Ovary (tissue), 9 donors: ENCODE results near the gene WNT9B. TPM values are rescaled to one million over a fixed set of nuclear protein-coding genes. Genes with fewer than 3 reads are reported as not detected.

Experiments
- DNase-seq, 5 donors: peaks; one replicate each; pipeline ENCODE4 v3.0.0-alpha.2; 2019 to 2020
- H3K27ac ChIP-seq, 2 donors: fragments of 200-600 bp; one replicate each; pipeline versions ENCODE4 v1.5.1 to v1.8.0; 2019 to 2022
- H3K27me3 ChIP-seq: fragments of 200-600 bp; one replicate; pipeline ENCODE4 v1.8.0; 2022
- H3K36me3 ChIP-seq: fragments of 200-600 bp; sonication (generic); one replicate; pipeline ENCODE4 v1.5.1; 2019
- H3K4me1 ChIP-seq: one replicate; pipeline ENCODE4 v1.8.1; 2013; ENCODE audit warnings: mild to moderate bottlenecking, moderate library complexity; ENCODE audit not compliant: insufficient read depth
- H3K4me3 ChIP-seq: fragments of 200-600 bp; sonication (generic); one replicate; pipeline ENCODE4 v1.5.1; 2017
- H3K9me3 ChIP-seq, 2 donors: fragments of 200-600 bp in 1 of 2; sonication (generic) in 1 of 2; one replicate each; pipeline versions ENCODE4 v1.5.1 to v1.8.1; 2013 to 2019; ENCODE audit warnings: mild to moderate bottlenecking in 1 of 2, moderate library complexity in 1 of 2
- EP300 ChIP-seq: sonication (generic); formaldehyde crosslinking; IDR thresholded peaks from one replicate; pipeline ENCODE4 v1.6.1; 2017; ENCODE audit warnings: antibody characterized with exemption
- POLR2A ChIP-seq: fragments of 450-650 bp; IDR thresholded peaks from one replicate; pipeline ENCODE4 v1.6.1; 2017; ENCODE audit warnings: antibody characterized with exemption, mild to moderate bottlenecking, moderate library complexity
- WGBS, 3 donors: extraction: QIAGEN DNeasy Blood & Tissue Kit in 1 of 3; methylation state at CpG; one replicate each; pipeline versions ENCODE4 v1.1.5 to v1.1.7; 2013 to 2017; 5-methylcytosine and 5-hydroxymethylcytosine counted together
- intact Hi-C, 4 donors: fragments of 100-400 bp; cut with DNase I; formaldehyde crosslinking; loops; one replicate each; pipeline versions ENCODE4 v1.11.0 to v1.15.1; 2022 to 2023
- polyA plus RNA-seq, 2 donors: library from polyadenylated mRNA; stranded (reverse); fragments of 200-250 nt in 1 of 2; fragments of 350-450 nt in 1 of 2; fragmentation: Illumina TruSeq in 1 of 2; extraction: RNeasy Lipid Tissue Mini Kit (QIAGEN cat#74804) in 1 of 2; gene quantifications; one replicate each; pipeline ENCODE4 v1.2.3, GENCODE V29; 2013 to 2014
- total RNA-seq, 7 donors: library from RNA; depleted of rRNA in 2 of 7; stranded (reverse); fragments of >200 nt in 2 of 7; fragmentation: NEBNext Ultra II Directional in 3 of 7; extraction: Animal tissue kit (Norgen Biotek cat#: 25700) in 3 of 7; gene quantifications; one replicate each; pipeline versions ENCODE4 v1.1.0 to v1.2.4, GENCODE V29; 2016 to 2023
- TF ChIP-seq, protein P1 (sequence below), 3 donors: fragments of 450-650 bp in 2 of 3; fragments of 200-600 bp in 1 of 3; IDR thresholded peaks; one replicate each; pipeline versions ENCODE4 v1.5.1 to v1.8.0; 2016 to 2022; ENCODE audit warnings: antibody characterized with exemption in 3 of 3, mild to moderate bottlenecking in 1 of 3
- donor health status: DM: no; HTN: no; CAD: no; lungs with moderate emphysema.
- donor health status: DM: no; HTN: no; CAD: no.
- donor health status: Bipolar disorder and iron deficiency.
- donor health status: DM: yes; HTN: yes; CAD: no.
- donor health status: DM: no; HTN: no; CAD: no.
- donor health status: DM: yes; HTN: yes; CAD: no.

WNT9B gene
- total and polyA plus RNA-seq, 9 donors: 0.08 to 0.50 (median 0.10) TPM; not detected in 6

- no peak for DNase-seq
- Histone ChIP-seq H3K27me3 (no peaks in the 10 kb centered on the region), H3K4me3 (no peak overlapping the region), H3K27ac (no peak overlapping the region), H3K36me3 (no peaks in the 10 kb centered on the region), H3K9me3 (no peaks in the 10 kb centered on the region), H3K4me1 (peaks cover 2% of the 10 kb centered on the region)
- intact Hi-C loops: no loop called here
- TF ChIP-seq, protein P1, sequence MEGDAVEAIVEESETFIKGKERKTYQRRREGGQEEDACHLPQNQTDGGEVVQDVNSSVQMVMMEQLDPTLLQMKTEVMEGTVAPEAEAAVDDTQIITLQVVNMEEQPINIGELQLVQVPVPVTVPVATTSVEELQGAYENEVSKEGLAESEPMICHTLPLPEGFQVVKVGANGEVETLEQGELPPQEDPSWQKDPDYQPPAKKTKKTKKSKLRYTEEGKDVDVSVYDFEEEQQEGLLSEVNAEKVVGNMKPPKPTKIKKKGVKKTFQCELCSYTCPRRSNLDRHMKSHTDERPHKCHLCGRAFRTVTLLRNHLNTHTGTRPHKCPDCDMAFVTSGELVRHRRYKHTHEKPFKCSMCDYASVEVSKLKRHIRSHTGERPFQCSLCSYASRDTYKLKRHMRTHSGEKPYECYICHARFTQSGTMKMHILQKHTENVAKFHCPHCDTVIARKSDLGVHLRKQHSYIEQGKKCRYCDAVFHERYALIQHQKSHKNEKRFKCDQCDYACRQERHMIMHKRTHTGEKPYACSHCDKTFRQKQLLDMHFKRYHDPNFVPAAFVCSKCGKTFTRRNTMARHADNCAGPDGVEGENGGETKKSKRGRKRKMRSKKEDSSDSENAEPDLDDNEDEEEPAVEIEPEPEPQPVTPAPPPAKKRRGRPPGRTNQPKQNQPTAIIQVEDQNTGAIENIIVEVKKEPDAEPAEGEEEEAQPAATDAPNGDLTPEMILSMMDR (IDR thresholded peaks at IDR 0.05): no peak
- TF ChIP-seq EP300: no peak
- TF ChIP-seq POLR2A: no peak
- 72 to 77% (median 76%) methylated on average over 3 of the region's 3 CpGs for WGBS, 3 donors
These were observed 37.5 kb upstream of the WNT9B start for GRCh38 chr17:46813920-46814319.

GRCh38 chr17:46814446-46814845 is 36.9 kb upstream of the WNT9B start:
- peaks cover 4% of the 10 kb centered on the region for H3K4me1 ChIP-seq
- TF ChIP-seq, protein P1 (IDR thresholded peaks at IDR 0.05): no peak
- TF ChIP-seq POLR2A (no peak), EP300 (no peak)
- no peaks in the 10 kb centered on the region for H3K27me3 ChIP-seq
- H3K4me3 ChIP-seq: no peak overlapping the region
- DNase-seq: no peak
- intact Hi-C loops: no loop called here
- no peaks in the 10 kb centered on the region for H3K9me3 ChIP-seq
- no peaks in the 10 kb centered on the region for H3K36me3 ChIP-seq
- 47 to 54% (median 50%) methylated on average over 7 of the region's 7 CpGs for WGBS, 3 donors
- H3K27ac ChIP-seq: no peak overlapping the region

DNA sequence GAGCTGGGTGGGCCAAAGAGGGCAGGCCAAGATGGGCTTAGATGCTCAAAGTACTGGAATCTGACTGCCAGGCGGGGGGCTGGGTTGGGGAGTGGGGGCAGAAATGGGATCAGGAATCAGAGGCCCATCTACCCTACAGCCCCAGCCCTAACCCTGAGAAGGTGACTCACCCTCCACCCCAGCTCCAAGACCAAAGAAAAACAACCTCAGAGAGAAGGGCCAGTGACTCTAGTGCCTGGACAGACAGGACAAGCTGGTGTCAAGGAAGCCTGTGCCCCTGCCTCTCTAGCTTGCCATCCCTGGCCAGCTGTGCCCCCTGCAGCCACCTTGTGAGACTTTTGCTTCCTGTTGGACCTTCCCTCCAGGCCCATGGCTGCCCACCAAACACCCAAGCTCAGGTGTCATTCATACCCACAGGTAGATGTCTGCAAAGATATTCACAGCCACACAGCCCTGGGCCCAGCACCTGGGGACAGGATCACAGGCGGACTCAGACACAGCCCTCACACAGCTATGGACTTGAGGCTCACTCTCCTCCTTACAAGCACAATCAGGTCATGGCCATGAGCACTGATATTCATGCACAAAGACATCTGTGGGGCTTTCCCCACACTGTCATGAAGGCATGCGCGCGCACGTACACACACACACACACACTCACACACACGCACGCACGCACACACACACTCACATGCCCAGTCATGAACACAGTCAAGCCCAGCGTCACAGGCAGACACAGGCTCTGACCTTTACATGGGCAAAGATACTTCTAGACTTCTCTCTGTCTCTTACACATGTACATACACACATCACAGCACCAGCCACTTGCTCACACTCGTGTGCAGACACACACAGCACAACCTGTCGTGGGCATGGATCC is 35.7 kb upstream of the WNT9B start:
- Histone ChIP-seq H3K9me3 (no peaks in the 10 kb centered on the region), H3K4me3 (no peak overlapping the region), H3K36me3 (no peaks in the 10 kb centered on the region), H3K4me1 (peaks cover 4% of the 10 kb centered on the region), H3K27ac (no peak overlapping the region), H3K27me3 (no peaks in the 10 kb centered on the region)
- 75 to 81% (median 75%) methylated on average over 12 of the region's 12 CpGs for WGBS, 3 donors
- intact Hi-C loops: no loop called here
- no peak for DNase-seq
- TF ChIP-seq EP300: no peak
- TF ChIP-seq, protein P1 (IDR thresholded peaks at IDR 0.05): no peak
- TF ChIP-seq POLR2A: no peak

- intact Hi-C loops: no loop called here
- WGBS, 3 donors: 20 to 25% (median 23%) methylated on average over 22 of the region's 22 CpGs
- Histone ChIP-seq H3K36me3 (no peaks in the 10 kb centered on the region), H3K4me3 (no peak overlapping the region), H3K4me1 (peaks cover 4% of the 10 kb centered on the region), H3K27me3 (no peaks in the 10 kb centered on the region), H3K27ac (no peak overlapping the region), H3K9me3 (no peaks in the 10 kb centered on the region)
- no peak for DNase-seq
- TF ChIP-seq, protein P1 (IDR thresholded peaks at IDR 0.05): no peak
- TF ChIP-seq EP300 (no peak), POLR2A (no peak)
These were observed 34.1 kb upstream of the WNT9B start for GRCh38 chr17:46817151-46817900.
